GM19397 (cell line): Measurements from ENCODE around the gene RYR2.
"Not testable (repeated sequence)": the region's sequence is repeated elsewhere in the genome, so short reads cannot be mapped to it uniquely, and the experiment has no call there.

Experiments
- ATAC-seq: cut with Tn5 transposase; IDR thresholded peaks from one replicate; pipeline ENCODE4 v1.9.1; 2021; ENCODE audit warnings: mild to moderate bottlenecking, moderate library complexity; ENCODE audit not compliant: unreplicated experiment

The RYR2 gene

GRCh38 chr1:237525102-237525501, 483.1 kb downstream of the RYR2 start:
- ATAC-seq: no peak

DNA sequence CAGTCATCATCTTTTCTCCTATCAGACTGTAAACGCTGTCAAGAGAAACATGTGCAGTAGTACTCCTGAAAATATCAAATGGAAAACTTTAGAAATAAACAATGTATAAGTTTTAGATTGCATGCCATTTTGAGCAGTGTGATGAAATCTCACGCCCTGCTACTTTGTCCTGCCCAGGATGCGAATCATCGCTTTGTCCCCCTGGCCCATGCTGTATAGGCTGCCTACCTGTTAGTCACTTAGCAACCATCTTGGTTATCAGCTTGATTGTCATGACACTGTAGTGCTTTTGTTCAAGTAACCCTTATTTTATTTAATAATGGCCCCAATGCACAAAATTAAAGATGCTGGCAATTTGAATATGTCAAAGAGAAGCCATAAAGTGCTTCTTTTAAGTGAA, 485.8 kb downstream of the RYR2 start:
- no peak for ATAC-seq

GRCh38 chr1:237528545-237528944, 486.6 kb downstream of the RYR2 start:
- ATAC-seq: no peak

GRCh38 chr1:237539055-237539454, 497.1 kb downstream of the RYR2 start:
- ATAC-seq: no peak

GRCh38 chr1:237542525-237543418, 500.8 kb downstream of the RYR2 start:
- no peak for ATAC-seq

DNA sequence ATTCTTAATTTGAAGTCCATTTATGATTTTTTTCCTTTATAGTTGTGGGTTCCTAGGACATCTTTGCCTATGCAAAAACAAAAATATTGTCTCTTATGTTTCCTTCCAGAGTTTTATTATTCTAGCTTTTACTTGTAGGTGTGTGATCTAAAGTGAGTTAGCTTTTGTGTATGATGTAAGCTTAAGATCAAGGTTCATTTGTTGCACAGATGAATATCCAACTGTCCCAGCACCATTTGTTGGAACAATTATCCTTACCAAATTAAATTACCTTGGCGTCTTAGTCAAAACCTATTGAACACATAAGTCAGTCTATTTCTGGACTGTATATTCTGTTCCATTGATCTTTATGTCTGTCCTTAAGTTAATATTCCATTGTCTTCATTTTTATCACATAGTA, 511.1 kb downstream of the RYR2 start:
- no peak for ATAC-seq

DNA sequence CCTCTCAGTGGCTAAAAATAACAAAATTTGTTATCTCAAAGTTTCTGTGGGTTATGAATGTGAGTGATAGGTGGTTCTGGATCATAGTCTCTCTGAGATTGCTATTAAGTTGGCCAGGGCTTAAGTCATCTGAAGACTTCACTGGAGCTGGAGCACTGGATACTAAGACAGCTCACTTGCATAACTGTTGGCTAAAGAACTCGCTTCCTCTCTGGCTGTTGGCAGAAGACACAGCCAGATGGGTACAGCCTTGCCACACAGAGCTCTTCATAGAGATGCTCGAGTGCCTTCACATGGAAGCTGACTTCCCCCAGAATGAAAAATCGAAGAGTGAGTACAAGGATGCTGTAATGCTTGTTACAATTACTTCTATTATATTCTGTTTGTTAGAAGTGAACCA, 514.9 kb downstream of the RYR2 start:
- no peak for ATAC-seq

DNA sequence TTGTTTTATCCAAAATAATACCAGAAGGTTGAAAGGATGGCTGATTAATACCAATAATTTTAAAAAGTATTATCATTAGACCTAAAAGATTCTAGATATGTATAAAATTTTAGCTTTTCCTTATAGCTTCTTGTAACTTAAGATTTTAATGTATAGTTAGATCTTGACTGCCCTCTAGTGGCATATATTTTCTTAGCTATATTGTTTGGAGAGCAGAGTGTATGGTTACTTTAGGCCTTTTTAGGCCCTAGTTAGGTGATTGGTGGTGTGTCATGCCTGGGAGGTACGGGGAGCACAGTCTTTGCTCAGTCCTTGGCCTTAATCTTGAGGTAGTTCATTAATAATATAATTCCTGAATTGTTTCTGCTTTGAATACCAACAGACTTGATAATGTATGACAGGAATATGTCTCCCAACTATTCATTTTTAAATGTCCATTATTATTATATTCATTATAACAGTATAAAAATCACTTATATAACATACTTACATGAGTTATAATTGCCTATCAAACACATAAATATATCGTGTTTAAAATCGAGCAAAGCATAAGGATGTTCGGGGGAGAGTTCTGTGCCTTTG, 520.3 kb downstream of the RYR2 start:
- no peak for ATAC-seq

- ATAC-seq: no peak
Measured at GRCh38 chr1:237565236-237565635, 523.3 kb downstream of the RYR2 start.

DNA sequence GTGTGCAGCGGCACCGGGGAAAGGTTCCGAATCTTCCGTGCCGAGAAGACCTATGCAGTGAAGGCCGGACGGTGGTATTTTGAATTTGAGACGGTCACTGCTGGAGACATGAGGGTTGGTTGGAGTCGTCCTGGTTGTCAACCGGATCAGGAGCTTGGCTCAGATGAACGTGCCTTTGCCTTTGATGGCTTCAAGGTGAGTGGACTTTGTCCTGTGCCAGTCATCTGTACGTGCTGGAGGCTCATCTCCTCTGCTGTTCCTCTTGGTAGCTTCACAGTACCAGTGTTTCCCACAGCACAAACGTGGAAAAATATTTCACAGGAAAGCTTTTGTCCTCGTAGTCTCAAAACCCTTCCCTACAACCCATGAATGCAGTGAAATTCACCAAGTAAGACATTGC, 524.6 kb downstream of the RYR2 start:
- ATAC-seq: no peak

DNA sequence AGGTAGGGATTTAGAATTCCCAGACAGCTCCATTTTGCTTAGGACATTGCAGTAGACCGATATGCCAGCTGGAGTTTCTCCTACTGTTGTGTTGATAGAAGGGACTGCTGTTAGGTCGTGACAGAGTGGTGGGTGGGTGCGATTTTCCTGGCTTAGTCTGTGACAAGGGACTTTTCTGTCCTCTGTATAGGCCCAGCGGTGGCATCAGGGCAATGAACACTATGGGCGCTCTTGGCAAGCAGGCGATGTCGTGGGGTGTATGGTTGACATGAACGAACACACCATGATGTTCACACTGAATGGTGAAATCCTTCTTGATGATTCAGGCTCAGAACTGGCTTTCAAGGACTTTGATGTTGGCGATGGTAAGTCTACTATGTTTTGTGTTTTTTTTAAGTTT, 527.0 kb downstream of the RYR2 start:
- ATAC-seq: no peak

DNA sequence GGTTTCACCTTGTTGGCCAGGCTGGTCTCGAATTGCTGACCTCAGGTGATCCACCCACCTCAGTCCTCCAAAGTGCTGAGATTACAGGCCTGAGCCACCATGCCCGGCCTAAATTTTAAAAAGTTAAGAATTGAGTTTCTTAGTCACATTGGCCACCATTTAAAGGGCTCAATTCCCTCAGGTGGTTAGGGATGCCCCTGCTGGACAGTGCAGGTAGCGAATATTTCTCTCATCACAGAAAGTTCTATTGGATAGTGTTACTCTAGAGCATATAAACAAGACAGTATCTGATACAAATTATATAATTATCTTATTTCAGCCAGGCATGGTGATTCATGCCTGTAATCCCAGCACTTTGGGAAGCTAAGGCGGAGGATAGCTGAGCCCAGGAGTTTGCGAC, 528.5 kb downstream of the RYR2 start:
- ATAC-seq: no peak

DNA sequence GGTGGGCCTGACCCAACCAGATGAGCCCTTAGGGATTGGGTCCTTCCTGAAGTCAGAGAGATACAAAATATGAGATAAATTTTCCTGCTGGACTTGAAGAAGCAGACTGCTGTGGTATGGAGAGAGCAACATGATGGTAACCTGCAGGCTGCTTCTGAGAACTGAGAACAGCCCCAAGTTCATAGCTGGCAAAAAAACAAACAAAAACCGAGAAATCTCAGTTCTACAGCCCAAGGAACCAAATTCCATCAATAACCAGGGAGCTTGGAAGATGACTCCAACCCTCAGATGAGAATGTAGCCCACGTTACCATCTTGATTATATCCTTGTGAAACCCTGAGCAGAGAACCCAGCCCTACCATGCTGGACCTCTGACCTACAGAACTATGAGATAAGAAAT, 532.6 kb downstream of the RYR2 start:
- ATAC-seq: no peak

DNA sequence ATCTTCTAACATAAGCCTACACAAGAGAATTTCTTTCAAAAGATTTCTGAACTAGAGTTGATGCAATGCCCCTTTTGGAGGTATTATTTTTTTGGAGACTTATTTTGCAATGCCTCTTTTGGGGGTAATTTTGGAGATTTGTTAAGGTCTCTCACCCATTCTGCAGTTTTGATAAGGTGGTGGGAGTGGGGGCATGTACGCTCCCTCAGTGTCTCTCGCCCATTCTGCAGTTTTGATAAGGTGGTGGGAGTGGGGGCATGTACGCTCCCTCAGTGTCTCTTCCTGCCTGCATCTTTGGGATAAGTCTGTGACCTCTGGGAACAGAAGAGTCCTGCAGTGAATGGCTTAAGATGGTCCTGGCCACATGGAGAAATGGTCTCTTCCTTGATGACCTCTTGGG, 536.6 kb downstream of the RYR2 start:
- no peak for ATAC-seq

GRCh38 chr1:237580726-237581125, 538.7 kb downstream of the RYR2 start:
- ATAC-seq: no peak

GRCh38 chr1:237583270-237583669, 541.3 kb downstream of the RYR2 start:
- ATAC-seq: no peak

DNA sequence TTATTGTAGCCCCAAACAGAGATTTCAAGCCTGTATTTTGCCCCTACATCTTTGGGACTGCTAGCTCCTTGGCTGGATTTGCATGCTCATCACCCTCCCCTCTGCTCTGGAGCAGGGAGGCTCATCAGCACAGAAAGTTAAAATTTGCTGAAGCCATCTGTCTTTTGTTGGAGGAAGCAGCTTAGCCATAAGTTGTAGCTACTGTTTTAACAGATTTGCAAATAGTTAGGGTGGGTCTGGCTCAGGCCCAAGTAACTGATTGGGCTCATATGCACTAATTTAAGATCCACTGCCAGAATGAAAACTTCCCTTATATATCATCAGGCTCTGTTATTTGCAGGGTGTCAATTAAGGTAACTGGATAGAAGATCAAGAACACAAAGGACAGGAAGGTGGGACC, 541.8 kb downstream of the RYR2 start:
- ATAC-seq: no peak

- no peak for ATAC-seq
Measured at GRCh38 chr1:237590386-237590785, 548.4 kb downstream of the RYR2 start.

DNA sequence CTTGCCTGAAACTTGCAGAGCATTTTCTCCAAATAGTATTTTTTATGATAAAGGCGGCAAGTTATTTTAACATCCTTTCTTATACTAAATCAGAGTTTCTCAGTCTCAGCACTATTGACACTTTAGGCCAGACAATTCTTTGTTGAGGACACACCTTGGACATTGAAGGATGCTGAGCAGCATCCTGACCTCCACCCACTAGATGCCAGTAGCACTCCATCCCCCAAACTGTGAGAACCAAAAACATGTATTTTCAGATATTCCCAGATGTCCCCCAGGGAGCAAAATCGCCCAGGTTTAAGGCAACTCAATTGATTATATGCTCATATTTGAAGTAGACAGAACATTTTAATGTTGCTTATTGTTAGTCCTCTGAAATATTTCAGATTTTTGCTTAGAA, 549.4 kb downstream of the RYR2 start:
- ATAC-seq: no peak

GRCh38 chr1:237603036-237603568, 561.1 kb downstream of the RYR2 start:
- ATAC-seq: not testable (repeated sequence)

DNA sequence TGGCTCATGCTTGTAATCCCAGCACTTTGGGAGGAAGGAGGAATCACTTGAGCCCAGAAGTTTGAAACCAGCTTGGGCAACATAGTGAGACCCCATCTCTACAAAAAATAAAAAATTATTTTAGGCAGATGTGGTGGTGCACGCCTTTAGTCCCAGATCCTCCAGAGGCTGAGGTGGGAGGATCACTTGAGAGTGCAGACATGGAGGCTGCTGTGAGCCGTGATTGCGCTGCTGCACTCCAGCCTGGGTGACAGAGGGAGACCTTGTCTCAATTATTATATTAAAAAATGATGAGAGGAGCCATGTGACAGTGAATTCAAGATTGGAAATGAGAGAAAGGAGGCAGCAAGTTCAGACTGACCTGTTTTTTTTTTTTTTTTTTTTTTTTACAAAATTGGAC, 566.4 kb downstream of the RYR2 start:
- ATAC-seq: no peak

GRCh38 chr1:237610157-237610556, 568.2 kb downstream of the RYR2 start:
- no peak for ATAC-seq
